ENCODE measurements around the gene TPCN1. TPM values are rescaled to one million over a fixed set of nuclear protein-coding genes. Genes with fewer than 3 reads are reported as not detected.

The TPCN1 gene
- total and polyA plus RNA-seq, 2 donors (not counting 1 experiment from before 2014, with no cell fraction given), result 17.2 to 17.8 TPM

DNA sequence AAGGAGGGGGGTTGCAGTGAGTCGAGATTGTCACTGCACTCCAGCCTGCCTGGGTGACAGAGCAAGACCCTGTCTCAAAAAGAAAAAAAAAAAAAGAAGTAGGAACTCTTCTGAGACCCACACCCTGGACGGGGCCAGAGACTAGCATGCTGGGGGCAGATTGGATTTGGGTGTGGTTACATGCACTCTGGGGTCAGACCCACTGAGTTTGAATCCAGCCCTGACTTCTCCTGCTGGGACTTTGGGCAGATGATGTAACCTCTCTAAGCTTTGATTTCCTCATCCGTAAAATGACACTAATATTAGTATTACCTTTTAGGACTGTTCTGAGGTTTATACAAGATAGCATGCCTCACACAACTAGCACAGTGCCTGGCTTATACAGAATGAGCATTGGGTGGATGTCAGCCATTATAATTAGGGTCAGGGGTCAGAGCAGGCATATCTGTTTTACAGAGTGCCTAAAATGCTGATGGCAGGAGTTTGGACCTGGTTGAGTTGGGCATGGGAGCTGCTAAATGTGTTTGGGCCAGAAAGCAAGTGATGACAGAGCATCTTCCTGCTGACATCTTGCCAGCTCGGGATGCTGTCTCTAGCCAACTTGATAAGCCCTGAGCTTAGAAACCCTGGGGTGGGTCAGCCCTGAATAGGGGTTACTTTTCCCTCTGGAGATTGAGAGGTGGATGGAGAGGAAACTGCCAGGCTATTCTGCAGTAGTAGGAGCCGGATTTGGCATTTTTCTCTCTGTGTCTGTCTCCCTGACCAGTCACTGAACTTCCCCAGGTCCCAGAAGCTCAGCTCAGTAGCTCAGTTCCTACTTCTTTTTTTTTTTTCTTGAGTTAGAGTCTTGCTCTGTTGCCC, 15.5 kb downstream of the TPCN1 start:
- no peak overlapping the region for H3K4me3 ChIP-seq (replicated peaks in 1 of 4; ENCODE audit: control extremely low read depth in 1 of 4, insufficient read depth in 1 of 4, low read depth in 3 of 4, low read length in 4 of 4)
- DNase-seq (ENCODE audit: low read depth in 2 of 2), result no peak
- no peak overlapping the region for H3K27ac ChIP-seq (ENCODE audit: insufficient read depth, low read length)
- H3K79me2 ChIP-seq (ENCODE audit: control insufficient read depth, insufficient read depth, low read length), result no peaks in the 10 kb centered on the region
- peaks cover 12% of the 10 kb centered on the region for H3K4me1 ChIP-seq (ENCODE audit: control insufficient read depth, extremely low read depth, insufficient read depth, low read length)
- no peak overlapping the region for H2AFZ ChIP-seq (ENCODE audit: low read length)
- no peaks in the 10 kb centered on the region for H4K20me1 ChIP-seq (ENCODE audit: control insufficient read depth, extremely low read depth, insufficient read depth, low read length)
- no peaks in the 10 kb centered on the region for H3K9me3 ChIP-seq (ENCODE audit: control insufficient read depth, insufficient read depth, low read depth, low read length)
- H3K9ac ChIP-seq (ENCODE audit: insufficient read depth, low read length), result no peak overlapping the region
- TF ChIP-seq, protein P1, sequence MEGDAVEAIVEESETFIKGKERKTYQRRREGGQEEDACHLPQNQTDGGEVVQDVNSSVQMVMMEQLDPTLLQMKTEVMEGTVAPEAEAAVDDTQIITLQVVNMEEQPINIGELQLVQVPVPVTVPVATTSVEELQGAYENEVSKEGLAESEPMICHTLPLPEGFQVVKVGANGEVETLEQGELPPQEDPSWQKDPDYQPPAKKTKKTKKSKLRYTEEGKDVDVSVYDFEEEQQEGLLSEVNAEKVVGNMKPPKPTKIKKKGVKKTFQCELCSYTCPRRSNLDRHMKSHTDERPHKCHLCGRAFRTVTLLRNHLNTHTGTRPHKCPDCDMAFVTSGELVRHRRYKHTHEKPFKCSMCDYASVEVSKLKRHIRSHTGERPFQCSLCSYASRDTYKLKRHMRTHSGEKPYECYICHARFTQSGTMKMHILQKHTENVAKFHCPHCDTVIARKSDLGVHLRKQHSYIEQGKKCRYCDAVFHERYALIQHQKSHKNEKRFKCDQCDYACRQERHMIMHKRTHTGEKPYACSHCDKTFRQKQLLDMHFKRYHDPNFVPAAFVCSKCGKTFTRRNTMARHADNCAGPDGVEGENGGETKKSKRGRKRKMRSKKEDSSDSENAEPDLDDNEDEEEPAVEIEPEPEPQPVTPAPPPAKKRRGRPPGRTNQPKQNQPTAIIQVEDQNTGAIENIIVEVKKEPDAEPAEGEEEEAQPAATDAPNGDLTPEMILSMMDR (conservative IDR thresholded peaks at IDR 0.05 in 1 of 2, IDR thresholded peaks at IDR 0.05 in 1 of 2; ENCODE audit: low read depth in 1 of 2, low read length in 2 of 2), result no peak
- no peak for TF ChIP-seq EZH2 (IDR thresholded peaks at IDR 0.05; ENCODE audit: low read length, missing control alignments)
- H3K27me3 ChIP-seq (ENCODE audit: control insufficient read depth, insufficient read depth, low read length), result no peaks in the 10 kb centered on the region
- peaks cover 4% of the 10 kb centered on the region for H3K36me3 ChIP-seq (ENCODE audit: control insufficient read depth, insufficient read depth, low read length)
- H3K4me2 ChIP-seq (ENCODE audit: extremely low read depth, insufficient read depth, low read length), result no peak overlapping the region

DNA sequence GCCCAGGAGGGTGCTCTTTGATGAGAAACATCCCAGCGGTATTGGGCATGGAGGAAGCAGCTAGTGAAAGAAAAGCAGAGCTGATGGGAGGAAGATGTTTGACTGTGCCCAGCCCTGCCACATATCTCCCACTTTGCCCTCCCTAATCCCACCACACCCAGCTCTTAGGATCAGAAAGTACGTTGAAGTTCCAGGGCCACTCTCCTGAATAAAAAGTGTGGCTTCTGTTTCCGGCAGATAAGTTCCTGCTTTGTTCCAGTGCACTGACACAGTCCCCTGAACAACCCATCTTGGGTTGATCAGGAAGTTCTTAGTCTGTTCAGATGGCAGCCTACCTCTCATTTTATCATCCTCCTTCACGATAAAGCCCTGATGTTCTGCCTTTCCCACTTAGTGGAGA, 16.5 kb downstream of the TPCN1 start:
- H3K27ac ChIP-seq (ENCODE audit: insufficient read depth, low read length), result no peak overlapping the region
- H3K4me2 ChIP-seq (ENCODE audit: extremely low read depth, insufficient read depth, low read length), result no peak overlapping the region
- TF ChIP-seq, protein P1 (conservative IDR thresholded peaks at IDR 0.05 in 1 of 2, IDR thresholded peaks at IDR 0.05 in 1 of 2; ENCODE audit: low read depth in 1 of 2, low read length in 2 of 2), result no peak
- no peak for TF ChIP-seq EZH2 (IDR thresholded peaks at IDR 0.05; ENCODE audit: low read length, missing control alignments)
- no peaks in the 10 kb centered on the region for H3K36me3 ChIP-seq (ENCODE audit: control insufficient read depth, insufficient read depth, low read length)
- H3K9ac ChIP-seq (ENCODE audit: insufficient read depth, low read length), result no peak overlapping the region
- H2AFZ ChIP-seq (ENCODE audit: low read length), result no peak overlapping the region
- no peaks in the 10 kb centered on the region for H3K27me3 ChIP-seq (ENCODE audit: control insufficient read depth, insufficient read depth, low read length)
- H3K9me3 ChIP-seq (ENCODE audit: control insufficient read depth, insufficient read depth, low read depth, low read length), result no peaks in the 10 kb centered on the region
- H3K4me3 ChIP-seq (replicated peaks in 1 of 4; ENCODE audit: control extremely low read depth in 1 of 4, insufficient read depth in 1 of 4, low read depth in 3 of 4, low read length in 4 of 4), result no peak overlapping the region
- no peak for DNase-seq (ENCODE audit: low read depth in 2 of 2)
- H3K4me1 ChIP-seq (ENCODE audit: control insufficient read depth, extremely low read depth, insufficient read depth, low read length), result peaks cover 17% of the 10 kb centered on the region
- H4K20me1 ChIP-seq (ENCODE audit: control insufficient read depth, extremely low read depth, insufficient read depth, low read length), result no peaks in the 10 kb centered on the region
- no peaks in the 10 kb centered on the region for H3K79me2 ChIP-seq (ENCODE audit: control insufficient read depth, insufficient read depth, low read length)

DNA sequence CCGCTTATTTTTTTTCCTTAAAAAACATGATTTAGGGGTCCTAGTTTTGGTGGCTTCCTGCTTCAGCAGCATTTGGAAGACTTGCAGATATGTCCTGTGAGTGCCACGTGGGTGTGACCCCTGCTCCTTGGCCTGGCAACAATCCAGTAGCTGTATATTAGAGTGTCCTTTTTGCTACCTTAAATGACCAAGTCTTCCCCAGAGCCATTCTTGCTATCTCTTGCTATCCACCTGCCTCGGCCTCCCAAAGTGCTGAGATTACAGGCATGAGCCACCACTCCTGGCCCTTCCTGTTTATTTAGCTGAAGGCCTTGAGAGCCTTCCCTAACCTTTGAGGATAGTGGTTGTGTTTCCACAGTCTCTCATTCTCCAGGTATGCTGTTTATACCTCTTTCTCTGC, 17.0 kb downstream of the TPCN1 start:
- TF ChIP-seq EZH2 (IDR thresholded peaks at IDR 0.05; ENCODE audit: low read length, missing control alignments), result no peak
- TF ChIP-seq, protein P1 (conservative IDR thresholded peaks at IDR 0.05 in 1 of 2, IDR thresholded peaks at IDR 0.05 in 1 of 2; ENCODE audit: low read depth in 1 of 2, low read length in 2 of 2), result no peak
- H3K4me1 ChIP-seq (ENCODE audit: control insufficient read depth, extremely low read depth, insufficient read depth, low read length), result peaks cover 17% of the 10 kb centered on the region
- H3K4me2 ChIP-seq (ENCODE audit: extremely low read depth, insufficient read depth, low read length), result no peak overlapping the region

More for the DNA sequence above, 17.0 kb downstream of the TPCN1 start:
- H3K9ac ChIP-seq (ENCODE audit: insufficient read depth, low read length), result no peak overlapping the region
- H3K9me3 ChIP-seq (ENCODE audit: control insufficient read depth, insufficient read depth, low read depth, low read length), result no peaks in the 10 kb centered on the region
- H3K27me3 ChIP-seq (ENCODE audit: control insufficient read depth, insufficient read depth, low read length), result no peaks in the 10 kb centered on the region
- H3K27ac ChIP-seq (ENCODE audit: insufficient read depth, low read length), result no peak overlapping the region
- no peak overlapping the region for H3K4me3 ChIP-seq (replicated peaks in 1 of 4; ENCODE audit: control extremely low read depth in 1 of 4, insufficient read depth in 1 of 4, low read depth in 3 of 4, low read length in 4 of 4)
- DNase-seq (ENCODE audit: low read depth in 2 of 2), result no peak
- H4K20me1 ChIP-seq (ENCODE audit: control insufficient read depth, extremely low read depth, insufficient read depth, low read length), result no peaks in the 10 kb centered on the region
- H3K36me3 ChIP-seq (ENCODE audit: control insufficient read depth, insufficient read depth, low read length), result no peaks in the 10 kb centered on the region
- no peaks in the 10 kb centered on the region for H3K79me2 ChIP-seq (ENCODE audit: control insufficient read depth, insufficient read depth, low read length)
- H2AFZ ChIP-seq (ENCODE audit: low read length), result no peak overlapping the region
